ENCODE measurements around the gene ESPN. TPM values are rescaled to one million over a fixed set of nuclear protein-coding genes. Genes with fewer than 3 reads are reported as not detected.

The ESPN gene
- total and polyA plus RNA-seq, 10 of the 15 experiments (the other 5 are each of a cell fraction or from before 2014, with no cell fraction given): 0.18 to 0.71 (median 0.59) TPM; not detected in 7

DNA sequence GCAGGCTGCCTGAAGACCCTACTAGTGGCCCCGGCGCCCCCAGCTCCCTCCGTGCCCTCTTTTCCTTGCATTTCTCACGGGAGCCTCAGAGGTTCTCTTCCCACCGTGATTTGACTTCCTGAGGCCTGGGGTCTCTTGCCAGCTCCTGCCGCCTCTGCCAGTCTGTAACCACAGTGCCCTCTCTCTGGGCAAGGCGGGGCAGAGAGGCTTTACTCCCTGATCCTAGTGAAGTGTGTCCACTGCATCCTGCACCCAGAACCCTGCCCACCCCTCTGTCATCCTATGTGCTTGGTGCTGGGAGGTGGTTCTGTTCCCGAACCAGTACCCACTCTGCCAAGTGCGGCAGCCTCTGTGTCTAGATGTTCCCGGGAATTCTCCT is 2.4 kb downstream of the ESPN start:
- RAD21 ChIA-PET (ENCODE audit: unreplicated experiment): no interaction called here
- no peak overlapping the region for H2AFZ ChIP-seq (ENCODE audit: control insufficient read depth, low read depth, low read length)
- no TSS peak for BruUV-seq (replicated peaks)
- no peak for TF ChIP-seq NFYB (IDR thresholded peaks at IDR 0.05; ENCODE audit: insufficient read depth, low read depth, low read length)
- TF ChIP-seq YBX1 (IDR thresholded peaks at IDR 0.05): no peak
- TF ChIP-seq BACH1 (IDR thresholded peaks at IDR 0.05; ENCODE audit: borderline replicate concordance): no peak
- TF ChIP-seq, protein P1, sequence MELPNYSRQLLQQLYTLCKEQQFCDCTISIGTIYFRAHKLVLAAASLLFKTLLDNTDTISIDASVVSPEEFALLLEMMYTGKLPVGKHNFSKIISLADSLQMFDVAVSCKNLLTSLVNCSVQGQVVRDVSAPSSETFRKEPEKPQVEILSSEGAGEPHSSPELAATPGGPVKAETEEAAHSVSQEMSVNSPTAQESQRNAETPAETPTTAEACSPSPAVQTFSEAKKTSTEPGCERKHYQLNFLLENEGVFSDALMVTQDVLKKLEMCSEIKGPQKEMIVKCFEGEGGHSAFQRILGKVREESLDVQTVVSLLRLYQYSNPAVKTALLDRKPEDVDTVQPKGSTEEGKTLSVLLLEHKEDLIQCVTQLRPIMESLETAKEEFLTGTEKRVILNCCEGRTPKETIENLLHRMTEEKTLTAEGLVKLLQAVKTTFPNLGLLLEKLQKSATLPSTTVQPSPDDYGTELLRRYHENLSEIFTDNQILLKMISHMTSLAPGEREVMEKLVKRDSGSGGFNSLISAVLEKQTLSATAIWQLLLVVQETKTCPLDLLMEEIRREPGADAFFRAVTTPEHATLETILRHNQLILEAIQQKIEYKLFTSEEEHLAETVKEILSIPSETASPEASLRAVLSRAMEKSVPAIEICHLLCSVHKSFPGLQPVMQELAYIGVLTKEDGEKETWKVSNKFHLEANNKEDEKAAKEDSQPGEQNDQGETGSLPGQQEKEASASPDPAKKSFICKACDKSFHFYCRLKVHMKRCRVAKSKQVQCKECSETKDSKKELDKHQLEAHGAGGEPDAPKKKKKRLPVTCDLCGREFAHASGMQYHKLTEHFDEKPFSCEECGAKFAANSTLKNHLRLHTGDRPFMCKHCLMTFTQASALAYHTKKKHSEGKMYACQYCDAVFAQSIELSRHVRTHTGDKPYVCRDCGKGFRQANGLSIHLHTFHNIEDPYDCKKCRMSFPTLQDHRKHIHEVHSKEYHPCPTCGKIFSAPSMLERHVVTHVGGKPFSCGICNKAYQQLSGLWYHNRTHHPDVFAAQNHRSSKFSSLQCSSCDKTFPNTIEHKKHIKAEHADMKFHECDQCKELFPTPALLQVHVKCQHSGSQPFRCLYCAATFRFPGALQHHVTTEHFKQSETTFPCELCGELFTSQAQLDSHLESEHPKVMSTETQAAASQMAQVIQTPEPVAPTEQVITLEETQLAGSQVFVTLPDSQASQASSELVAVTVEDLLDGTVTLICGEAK (IDR thresholded peaks at IDR 0.05; ENCODE audit: borderline replicate concordance): no peak
- TF ChIP-seq, protein P2, sequence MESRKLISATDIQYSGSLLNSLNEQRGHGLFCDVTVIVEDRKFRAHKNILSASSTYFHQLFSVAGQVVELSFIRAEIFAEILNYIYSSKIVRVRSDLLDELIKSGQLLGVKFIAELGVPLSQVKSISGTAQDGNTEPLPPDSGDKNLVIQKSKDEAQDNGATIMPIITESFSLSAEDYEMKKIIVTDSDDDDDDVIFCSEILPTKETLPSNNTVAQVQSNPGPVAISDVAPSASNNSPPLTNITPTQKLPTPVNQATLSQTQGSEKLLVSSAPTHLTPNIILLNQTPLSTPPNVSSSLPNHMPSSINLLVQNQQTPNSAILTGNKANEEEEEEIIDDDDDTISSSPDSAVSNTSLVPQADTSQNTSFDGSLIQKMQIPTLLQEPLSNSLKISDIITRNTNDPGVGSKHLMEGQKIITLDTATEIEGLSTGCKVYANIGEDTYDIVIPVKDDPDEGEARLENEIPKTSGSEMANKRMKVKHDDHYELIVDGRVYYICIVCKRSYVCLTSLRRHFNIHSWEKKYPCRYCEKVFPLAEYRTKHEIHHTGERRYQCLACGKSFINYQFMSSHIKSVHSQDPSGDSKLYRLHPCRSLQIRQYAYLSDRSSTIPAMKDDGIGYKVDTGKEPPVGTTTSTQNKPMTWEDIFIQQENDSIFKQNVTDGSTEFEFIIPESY (IDR thresholded peaks at IDR 0.05): no peak
- TF ChIP-seq NFIC (IDR thresholded peaks at IDR 0.05; ENCODE audit: low read depth, low read length): no peak
- no peak for TF ChIP-seq MEF2A (IDR thresholded peaks at IDR 0.05; ENCODE audit: insufficient read depth, low read depth, low read length)
- TF ChIP-seq POU2F2 (IDR thresholded peaks at IDR 0.05; ENCODE audit: borderline replicate concordance, low read depth, low read length): no peak
- TF ChIP-seq NR2F1 (conservative IDR thresholded peaks at IDR 0.05): no peak
- TF ChIP-seq FOXK2 (IDR thresholded peaks at IDR 0.05): no peak
- TF ChIP-seq, protein P3, sequence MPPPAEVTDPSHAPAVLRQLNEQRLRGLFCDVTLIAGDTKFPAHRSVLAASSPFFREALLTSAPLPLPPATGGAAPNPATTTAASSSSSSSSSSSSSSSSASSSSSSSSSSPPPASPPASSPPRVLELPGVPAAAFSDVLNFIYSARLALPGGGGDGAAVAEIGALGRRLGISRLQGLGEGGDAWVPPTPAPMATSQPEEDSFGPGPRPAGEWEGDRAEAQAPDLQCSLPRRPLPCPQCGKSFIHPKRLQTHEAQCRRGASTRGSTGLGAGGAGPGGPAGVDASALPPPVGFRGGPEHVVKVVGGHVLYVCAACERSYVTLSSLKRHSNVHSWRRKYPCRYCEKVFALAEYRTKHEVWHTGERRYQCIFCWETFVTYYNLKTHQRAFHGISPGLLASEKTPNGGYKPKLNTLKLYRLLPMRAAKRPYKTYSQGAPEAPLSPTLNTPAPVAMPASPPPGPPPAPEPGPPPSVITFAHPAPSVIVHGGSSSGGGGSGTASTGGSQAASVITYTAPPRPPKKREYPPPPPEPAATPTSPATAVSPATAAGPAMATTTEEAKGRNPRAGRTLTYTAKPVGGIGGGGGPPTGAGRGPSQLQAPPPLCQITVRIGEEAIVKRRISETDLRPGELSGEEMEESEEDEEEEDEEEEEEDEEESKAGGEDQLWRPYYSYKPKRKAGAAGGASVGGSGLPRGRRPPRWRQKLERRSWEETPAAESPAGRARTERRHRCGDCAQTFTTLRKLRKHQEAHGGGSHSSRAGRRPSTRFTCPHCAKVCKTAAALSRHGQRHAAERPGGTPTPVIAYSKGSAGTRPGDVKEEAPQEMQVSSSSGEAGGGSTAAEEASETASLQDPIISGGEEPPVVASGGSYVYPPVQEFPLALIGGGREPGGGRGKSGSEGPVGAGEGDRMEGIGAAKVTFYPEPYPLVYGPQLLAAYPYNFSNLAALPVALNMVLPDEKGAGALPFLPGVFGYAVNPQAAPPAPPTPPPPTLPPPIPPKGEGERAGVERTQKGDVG (CRISPR knock-in tag; IDR thresholded peaks at IDR 0.05): no peak
- TF ChIP-seq EP300 (IDR thresholded peaks at IDR 0.05; ENCODE audit: borderline replicate concordance in 1 of 2, control insufficient read depth in 1 of 2, low read depth in 2 of 2, low read length in 2 of 2): no peak
- TF ChIP-seq RFX5 (IDR thresholded peaks at IDR 0.05; ENCODE audit: low read depth, low read length): no peak
- TF ChIP-seq SREBF2 (IDR thresholded peaks at IDR 0.05; ENCODE audit: low read length): no peak
- TF ChIP-seq SUZ12 (IDR thresholded peaks at IDR 0.05; ENCODE audit: unreplicated experiment): no peak
- no peak for TF ChIP-seq EGR1 (IDR thresholded peaks at IDR 0.05; ENCODE audit: borderline replicate concordance in 1 of 2, low read depth in 2 of 2, low read length in 2 of 2)

More for the DNA sequence above, 2.4 kb downstream of the ESPN start:
- POLR2A ChIA-PET: interaction anchor here (0.5 kb wide), 1 partner anchor 23 kb away, joined by 9 read pairs; no protein-coding TSS in a partner anchor
- FAIRE-seq (no peak), ATAC-seq (no peak), DNase-seq (ENCODE audit: low read depth, low spot score) (no peak)
- Histone ChIP-seq H3K9ac (ENCODE audit: control insufficient read depth, insufficient read depth, low read length) (no peak overlapping the region), H3K36me3 (ENCODE audit: control insufficient read depth in 2 of 2, insufficient read depth in 2 of 2, low read length in 1 of 2) (no peaks in the 10 kb centered on the region), H3K79me2 (ENCODE audit: control insufficient read depth, insufficient read depth, low read length) (no peaks in the 10 kb centered on the region), H3K4me2 (ENCODE audit: control insufficient read depth, insufficient read depth) (no peak overlapping the region), H3K27me3 (replicated peaks in 1 of 2; ENCODE audit: control insufficient read depth in 2 of 2, insufficient read depth in 2 of 2, low read length in 1 of 2) (peaks cover 6 to 18% of the 10 kb centered on the region in 2 experiments; a peak in 3 of 4 replicates), H3K4me1 (ENCODE audit: control insufficient read depth, insufficient read depth, low read length) (peaks cover 6% of the 10 kb centered on the region; the same call in 1 of the 2 replicates), H3K4me3 (no peak overlapping the region), H3K27ac (ENCODE audit: control insufficient read depth, insufficient read depth) (no peak overlapping the region), H3K9me3 (replicated peaks; ENCODE audit: control insufficient read depth, insufficient read depth, low read length) (no peaks in the 10 kb centered on the region), H4K20me1 (ENCODE audit: control insufficient read depth, insufficient read depth) (no peaks in the 10 kb centered on the region)
- CTCF ChIA-PET: interaction anchor here (10.9 kb wide), 1 partner anchor 14 kb away, joined by 137 read pairs; no protein-coding TSS in a partner anchor
- intact Hi-C loops (cut with micrococcal nuclease; ENCODE audit: unreplicated experiment) (no loop called here), in situ Hi-C loops (cut with MboI) (no loop called here)
- WGBS (ENCODE audit: insufficient coverage, insufficient replicate concordance, low lambda C conversion rate, missing lambda C conversion rate): 33% methylated on average over 10 of the region's 10 CpGs
- SMC1A ChIA-PET (ENCODE audit: uncharacterized antibody, unreplicated experiment): interaction anchor here (0.9 kb wide), 1 partner anchor 11 kb away, joined by 3 read pairs; no protein-coding TSS in a partner anchor

Data from GM12878 (cell line).